Stimulated activated effector memory CD8-positive, alpha-beta T cell treated with anti-CD3 and anti-CD28 coated beads, Interleukin-12 subunit alpha, Interleukin-12 subunit beta, amount 100 ng/mL, for 72 hours (primary cell): ENCODE measurements around the gene TEX9.

Experiments
- ATAC-seq: fragments of 150-1000 bp; cut with Tn5 transposase; 2 replicates; pipeline ENCODE4 v1.10.0; 2021
- DNase-seq, 2 donors: peaks; one replicate each; pipeline ENCODE4 v3.0.0; 2021 to 2022; ENCODE audit warnings: low spot score in 2 of 2
- H3K27ac Mint-ChIP-seq: one replicate; pipeline ENCODE4 v1.8.0; 2022; ENCODE audit warnings: mild to moderate bottlenecking, mixed read lengths
- H3K36me3 Mint-ChIP-seq: one replicate; pipeline ENCODE4 v1.8.0; 2022; ENCODE audit warnings: mild to moderate bottlenecking, mixed read lengths
- H3K4me1 Mint-ChIP-seq: one replicate; pipeline ENCODE4 v1.8.0; 2022; ENCODE audit warnings: mixed read lengths
- H3K4me3 Mint-ChIP-seq: one replicate; pipeline ENCODE4 v1.8.0; 2022; ENCODE audit warnings: mild to moderate bottlenecking, mixed read lengths
- H3K9me3 Mint-ChIP-seq: one replicate; pipeline ENCODE4 v1.8.0; 2022; ENCODE audit warnings: mixed read lengths

TEX9 gene

DNA sequence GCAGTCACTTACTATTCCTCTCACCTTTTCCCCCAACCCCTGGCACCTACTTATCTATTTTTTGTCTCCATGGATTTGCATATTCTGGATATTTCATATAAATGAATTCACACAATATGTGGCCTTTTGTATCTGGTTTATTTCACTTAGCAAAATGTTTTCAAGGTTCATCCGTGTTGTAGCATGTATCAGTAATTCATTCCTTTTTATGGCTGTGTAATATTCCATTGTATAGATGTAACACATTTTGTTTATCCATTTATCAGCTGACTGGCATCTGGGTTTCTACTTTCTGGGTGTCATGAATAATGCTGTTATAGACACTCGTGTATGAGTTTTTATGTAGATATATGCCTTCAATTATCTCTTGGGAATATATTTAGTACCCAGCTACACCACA, 93.9 kb downstream of the TEX9 start:
- H3K27ac Mint-ChIP-seq, result no peak overlapping the region
- no peaks in the 10 kb centered on the region for H3K4me1 Mint-ChIP-seq
- no peaks in the 10 kb centered on the region for H3K9me3 Mint-ChIP-seq
- DNase-seq (no peak), ATAC-seq (no peak)
- no peak overlapping the region for H3K4me3 Mint-ChIP-seq
- no peaks in the 10 kb centered on the region for H3K36me3 Mint-ChIP-seq

DNA sequence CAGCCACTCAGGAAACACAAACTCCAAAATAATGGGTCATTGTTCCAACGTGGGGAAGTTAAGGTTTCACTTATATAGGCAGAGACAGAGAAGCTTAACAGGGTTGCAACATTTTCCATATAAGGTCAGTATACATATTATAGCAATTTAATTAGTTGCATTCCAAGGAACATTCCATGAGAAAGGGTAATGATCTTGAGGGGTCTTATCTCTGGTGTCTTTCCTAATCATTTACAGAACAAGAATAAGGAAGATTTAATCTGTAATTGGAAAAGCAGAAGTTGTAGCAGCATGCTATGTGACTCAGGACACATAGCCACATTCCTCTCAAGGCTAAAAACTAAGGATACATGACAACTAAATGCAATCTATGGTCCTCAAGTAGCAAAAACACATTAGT, 94.8 kb downstream of the TEX9 start:
- Mint-ChIP-seq H3K9me3 (no peaks in the 10 kb centered on the region), H3K27ac (no peak overlapping the region), H3K4me1 (peaks cover 6% of the 10 kb centered on the region), H3K4me3 (no peak overlapping the region), H3K36me3 (no peaks in the 10 kb centered on the region)
- no peak for ATAC-seq
- DNase-seq, result no peak

DNA sequence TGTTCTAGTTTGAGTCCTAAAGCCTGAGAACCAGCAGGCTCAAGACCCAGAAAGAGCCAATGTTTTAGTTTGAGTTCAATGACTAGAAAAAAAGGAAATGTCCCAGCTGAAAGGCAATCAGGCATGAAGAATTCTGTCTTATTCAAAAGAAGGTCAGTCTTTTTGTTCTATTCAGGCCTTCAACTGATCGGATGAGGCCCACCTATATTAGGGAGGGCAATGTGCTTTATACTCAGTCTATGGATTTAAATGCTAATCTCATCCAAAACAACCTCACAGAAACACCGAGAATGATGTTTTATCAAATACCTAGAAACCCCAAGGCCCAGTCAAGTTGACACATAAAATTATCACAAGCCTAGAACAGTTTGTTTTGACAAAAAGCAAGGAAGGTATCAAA, 95.7 kb downstream of the TEX9 start:
- Mint-ChIP-seq H3K36me3 (no peaks in the 10 kb centered on the region), H3K9me3 (no peaks in the 10 kb centered on the region), H3K4me1 (peaks cover 6% of the 10 kb centered on the region), H3K27ac (no peak overlapping the region), H3K4me3 (no peak overlapping the region)
- DNase-seq, result no peak
- ATAC-seq, result no peak

DNA sequence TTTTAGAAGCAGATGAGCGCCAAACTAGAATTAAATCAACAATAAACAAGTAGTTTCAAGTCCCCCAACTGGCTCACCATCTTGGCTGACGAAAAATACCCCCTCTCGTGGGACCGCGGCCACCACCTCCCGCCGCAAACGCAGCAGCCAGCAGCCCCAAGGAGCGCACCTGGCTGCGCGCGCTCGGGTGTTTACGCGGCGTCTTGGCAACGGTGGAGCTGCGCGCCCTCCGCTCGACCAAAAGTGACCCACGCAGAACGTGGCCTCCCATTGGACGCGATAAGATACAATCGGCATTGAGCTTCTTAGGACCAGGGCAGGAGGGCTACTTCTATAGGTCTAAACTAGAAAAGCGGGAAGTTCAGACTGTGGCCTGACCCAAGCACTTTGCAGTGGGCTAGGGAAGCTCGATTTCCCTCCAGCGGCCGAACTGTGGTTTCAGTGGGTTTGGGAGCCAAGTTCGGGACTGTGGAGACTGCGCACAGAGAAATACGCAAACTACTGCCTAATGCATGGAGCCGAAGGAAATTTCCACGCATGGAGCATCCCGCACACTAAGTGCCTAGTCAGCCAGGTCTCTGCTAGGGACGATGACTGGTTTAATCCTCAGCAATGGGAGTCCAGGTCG, 99.8 kb downstream of the TEX9 start, which contains the start of gene MNS1:
Gene MNS1, minus strand, starts transcription at position 245 of the 628 bp plus-strand sequence. Its CDS starts 165 bp downstream, at position 80.
- H3K4me1 Mint-ChIP-seq, result peaks cover 17% of the 10 kb centered on the region
- no peaks in the 10 kb centered on the region for H3K36me3 Mint-ChIP-seq
- ATAC-seq (peak; percentile 98), DNase-seq (peak; percentile 26 to 73)
- H3K9me3 Mint-ChIP-seq, result no peaks in the 10 kb centered on the region
- no peak within 1 kb of the TSS for H3K27ac Mint-ChIP-seq
- peak within 1 kb of the TSS; percentile 76 for H3K4me3 Mint-ChIP-seq

DNA sequence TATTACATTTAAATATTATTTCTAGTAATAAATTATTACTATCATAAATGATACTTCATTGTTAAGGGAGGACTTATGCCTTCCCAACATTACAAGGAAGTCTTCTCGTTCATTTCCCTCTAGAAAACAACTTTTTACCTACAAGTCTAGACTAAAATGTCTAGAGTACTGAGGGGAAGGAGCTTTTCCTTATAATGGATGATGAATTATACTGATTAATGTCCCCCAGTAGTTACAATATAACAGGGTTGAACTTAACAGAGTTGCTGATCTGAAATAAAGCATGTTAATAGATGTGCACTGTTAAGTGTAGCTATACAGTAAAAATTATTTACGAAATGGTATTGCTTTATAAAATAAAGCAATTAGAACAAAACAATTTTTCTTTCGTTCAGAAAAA, 102.4 kb downstream of the TEX9 start:
- ATAC-seq (no peak), DNase-seq (no peak)
- Mint-ChIP-seq H3K4me1 (peaks cover 17% of the 10 kb centered on the region), H3K27ac (no peak overlapping the region), H3K36me3 (no peaks in the 10 kb centered on the region), H3K4me3 (no peak overlapping the region), H3K9me3 (no peaks in the 10 kb centered on the region)

DNA sequence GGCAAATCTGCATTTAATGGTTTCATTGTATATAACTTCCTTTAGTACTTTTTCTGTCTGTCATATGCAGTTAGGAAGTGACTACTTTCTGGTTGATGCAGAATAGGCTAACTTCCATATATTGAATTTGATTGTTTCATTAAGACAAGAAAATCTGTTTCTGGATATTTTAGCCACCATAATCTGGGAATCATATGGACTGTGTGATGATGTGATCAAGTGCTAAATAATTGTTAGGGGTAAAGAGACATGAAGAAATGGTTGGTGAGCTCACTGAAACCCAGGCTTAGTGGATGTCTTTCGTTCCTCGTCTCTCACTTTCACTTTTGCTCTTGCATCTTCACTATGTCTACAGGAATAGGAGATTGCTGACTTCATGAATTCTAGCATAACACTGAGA, 103.2 kb downstream of the TEX9 start:
- no peak for DNase-seq
- H3K4me3 Mint-ChIP-seq, result peak overlapping the region; percentile 23

DNA sequence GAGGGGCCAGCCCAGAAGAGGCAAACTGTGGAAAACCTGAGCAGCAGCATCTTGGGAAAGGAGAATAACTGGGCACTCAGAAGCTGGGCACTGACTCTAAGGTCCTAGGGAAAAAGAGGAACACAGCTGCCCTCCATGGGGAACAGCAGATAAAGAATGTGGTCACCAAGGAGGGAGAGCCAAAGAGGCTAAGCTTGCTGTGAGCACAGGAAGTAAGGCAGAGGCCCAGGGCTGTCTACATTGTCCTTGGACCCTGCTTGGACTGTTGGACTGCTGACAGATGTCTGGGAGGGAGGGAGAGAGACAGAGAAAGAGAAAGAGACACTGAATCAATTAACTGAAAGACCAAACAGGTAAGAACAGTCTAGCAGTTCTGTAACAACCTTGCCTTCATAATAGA, 104.3 kb downstream of the TEX9 start:
- no peak overlapping the region for H3K4me3 Mint-ChIP-seq
- H3K4me1 Mint-ChIP-seq, result peaks cover 17% of the 10 kb centered on the region
- no peaks in the 10 kb centered on the region for H3K9me3 Mint-ChIP-seq
- DNase-seq, result no peak
- no peaks in the 10 kb centered on the region for H3K36me3 Mint-ChIP-seq
- no peak for ATAC-seq
- no peak overlapping the region for H3K27ac Mint-ChIP-seq

More for the DNA sequence above, 103.2 kb downstream of the TEX9 start:
- H3K4me1 Mint-ChIP-seq, result peaks cover 17% of the 10 kb centered on the region
- H3K27ac Mint-ChIP-seq, result no peak overlapping the region
- no peaks in the 10 kb centered on the region for H3K9me3 Mint-ChIP-seq
- H3K36me3 Mint-ChIP-seq, result no peaks in the 10 kb centered on the region
- ATAC-seq, result peak; percentile 66

DNA sequence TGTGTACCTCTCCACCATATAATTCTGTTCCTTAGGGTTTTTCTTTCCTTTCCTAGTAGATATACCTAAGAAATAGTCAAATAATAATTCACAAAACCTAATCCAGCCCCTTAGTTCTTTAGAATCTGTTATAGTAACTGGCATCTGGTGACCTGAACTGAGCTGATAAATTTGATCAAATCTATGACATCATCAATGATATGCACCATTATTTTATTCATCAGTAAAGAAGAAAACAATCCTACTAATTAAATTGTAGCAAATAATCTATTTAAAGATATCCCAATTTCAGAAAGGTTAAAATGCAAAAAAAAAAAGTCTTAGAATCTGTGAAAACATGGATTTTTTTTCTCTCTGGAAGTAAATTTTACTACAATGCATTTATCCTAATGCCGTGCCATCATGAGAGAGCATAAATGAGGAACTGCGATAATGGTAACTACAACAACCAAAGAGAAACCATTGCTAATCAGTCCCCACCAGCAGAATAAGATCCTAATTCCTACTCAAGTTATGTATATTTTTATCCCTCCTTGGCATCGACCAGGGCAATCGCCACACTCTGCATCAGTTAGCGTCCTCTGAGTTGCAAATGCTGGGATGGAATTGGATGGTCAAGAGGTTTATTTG, 106.3 kb downstream of the TEX9 start:
- Mint-ChIP-seq H3K9me3 (no peaks in the 10 kb centered on the region), H3K36me3 (no peaks in the 10 kb centered on the region), H3K4me3 (no peak overlapping the region), H3K4me1 (peaks cover 10% of the 10 kb centered on the region), H3K27ac (no peak overlapping the region)
- no peak for DNase-seq
- ATAC-seq, result no peak

DNA sequence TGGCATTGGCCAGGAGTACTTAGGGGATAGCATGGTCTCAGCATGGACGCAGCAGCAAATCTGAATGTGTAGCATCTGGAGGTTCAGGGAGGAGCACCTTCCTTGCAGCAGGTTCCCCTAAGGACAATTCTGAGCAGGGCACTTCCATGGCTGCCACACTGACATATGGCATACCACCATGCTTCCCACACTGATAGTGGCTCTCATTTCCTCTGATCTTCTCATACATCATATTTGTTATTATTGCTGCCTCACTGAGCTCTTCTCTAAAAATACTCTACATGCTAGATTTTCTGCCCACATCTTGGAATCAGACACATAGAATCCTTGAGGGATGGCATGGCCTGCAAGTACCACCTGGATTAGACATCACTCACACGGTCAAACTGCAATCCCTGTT, 107.1 kb downstream of the TEX9 start:
- no peak for DNase-seq
- no peaks in the 10 kb centered on the region for H3K36me3 Mint-ChIP-seq
- H3K9me3 Mint-ChIP-seq, result no peaks in the 10 kb centered on the region
- no peak overlapping the region for H3K27ac Mint-ChIP-seq
- peaks cover 10% of the 10 kb centered on the region for H3K4me1 Mint-ChIP-seq
- ATAC-seq, result no peak
- H3K4me3 Mint-ChIP-seq, result no peak overlapping the region

DNA sequence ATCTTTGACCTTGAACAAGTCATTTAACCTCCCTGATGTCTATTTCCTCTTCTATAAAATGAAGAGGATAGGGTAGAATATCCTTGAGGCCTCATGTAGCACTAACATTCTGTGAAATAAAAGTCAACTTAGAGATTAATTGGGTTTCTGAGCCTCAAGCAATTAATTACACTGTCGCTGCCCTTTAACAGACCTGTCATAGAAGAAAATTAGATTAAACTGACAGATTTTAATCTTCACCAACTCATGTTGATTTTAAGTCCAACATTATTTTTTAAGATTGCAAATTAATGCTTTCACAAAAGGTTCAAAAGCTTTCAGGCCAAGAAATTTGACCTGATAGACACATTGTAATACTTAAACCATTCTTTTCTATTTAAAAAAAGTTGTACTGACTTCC, 107.8 kb downstream of the TEX9 start:
- no peaks in the 10 kb centered on the region for H3K9me3 Mint-ChIP-seq
- H3K36me3 Mint-ChIP-seq, result no peaks in the 10 kb centered on the region
- ATAC-seq (no peak), DNase-seq (no peak)
- peaks cover 9% of the 10 kb centered on the region for H3K4me1 Mint-ChIP-seq
- no peak overlapping the region for H3K27ac Mint-ChIP-seq
- H3K4me3 Mint-ChIP-seq, result no peak overlapping the region

DNA sequence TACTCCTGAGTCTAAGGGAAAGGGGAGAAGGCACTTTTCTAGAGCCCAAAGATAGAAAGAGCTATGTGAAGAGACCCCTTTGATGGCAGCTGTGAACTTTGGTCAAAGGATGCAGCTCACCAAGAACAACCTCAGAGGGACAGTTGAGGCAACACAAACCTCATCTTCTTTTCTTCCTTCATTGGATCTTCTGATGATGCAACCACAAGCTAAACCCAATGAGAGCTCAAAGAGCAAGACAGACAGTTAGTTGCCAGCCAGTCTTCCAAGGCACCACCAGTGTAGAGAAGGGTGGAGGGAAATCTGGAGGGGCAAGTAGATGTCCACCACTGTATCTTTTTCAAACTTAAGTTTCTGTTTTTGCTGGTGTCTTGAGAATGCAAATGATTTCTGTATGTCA, 110.1 kb downstream of the TEX9 start:
- H3K27ac Mint-ChIP-seq, result no peak overlapping the region
- ATAC-seq (no peak), DNase-seq (no peak)
- H3K36me3 Mint-ChIP-seq, result no peaks in the 10 kb centered on the region
- H3K9me3 Mint-ChIP-seq, result peaks cover 2% of the 10 kb centered on the region
- H3K4me3 Mint-ChIP-seq, result no peak overlapping the region
- H3K4me1 Mint-ChIP-seq, result no peaks in the 10 kb centered on the region
